PC-3 (cell line): ENCODE data around the gene MED14. TPM values are rescaled to one million over a fixed set of nuclear protein-coding genes. Genes with fewer than 3 reads are reported as not detected.

ENCODE experiments used
- ATAC-seq: fragments of 200-7000 bp; cut with Tn5 transposase; 2 replicates; pipeline ENCODE4 v1.9.1; 2020; ENCODE audit warnings: mild to moderate bottlenecking, moderate library complexity
- BruUV-seq: library from RNA; stranded (reverse); fragments of 400-500 nt; replicated peaks from 2 replicates; lab custom pipeline; 2021; lab: Mats Ljungman, UMichigan
- CTCF ChIA-PET: fragments of 300-600 bp; sonication (Branson Sonifier 250); formaldehyde crosslinking; loops from one replicate; lab custom pipeline; 2022; ENCODE audit warnings: antibody characterized with exemption; lab: Charles Lee
- POLR2A ChIA-PET: fragments of 300-600 bp; sonication (Branson Sonifier 250); formaldehyde crosslinking; loops from one replicate; lab custom pipeline; 2022; ENCODE audit warnings: antibody characterized with exemption; ENCODE audit not compliant: unreplicated experiment; lab: Charles Lee
- DNase-seq: peaks from one replicate; pipeline ENCODE4 v3.0.0-alpha.2; 2015
- H2AFZ ChIP-seq: fragments of 300-600 bp; sonication (generic); 2 replicates; pipeline ENCODE4 v1.6.0; 2016; ENCODE audit warnings: antibody characterized with exemption, low read length
- H3F3A ChIP-seq: fragments of 300-600 bp; sonication (generic); one replicate; pipeline ENCODE4 v1.6.0; 2017; ENCODE audit warnings: antibody characterized with exemption, low read length, control low read depth, mild to moderate bottlenecking; ENCODE audit not compliant: unreplicated experiment
- H3K27ac ChIP-seq: fragments of 300-600 bp; sonication (generic); 2 replicates; pipeline ENCODE4 v1.5.1; 2016; ENCODE audit warnings: mild to moderate bottlenecking, low read length
- H3K27me3 ChIP-seq: fragments of 300-600 bp; sonication (generic); 2 replicates; pipeline ENCODE4 v1.6.1; 2016; ENCODE audit warnings: low read length, mixed read lengths
- H3K36me3 ChIP-seq: fragments of 300-600 bp; sonication (generic); 2 replicates; pipeline ENCODE4 v1.6.1; 2016; ENCODE audit warnings: low read depth, mixed run types, low read length, mixed read lengths
- H3K4me1 ChIP-seq: fragments of 300-600 bp; sonication (generic); 2 replicates; pipeline ENCODE4 v1.5.1; 2016; ENCODE audit warnings: low read length; ENCODE audit not compliant: insufficient read depth
- H3K4me2 ChIP-seq: fragments of 300-600 bp; sonication (generic); 2 replicates; pipeline ENCODE4 v1.6.0; 2016; ENCODE audit warnings: low read length
- H3K4me3 ChIP-seq: fragments of 300-600 bp; sonication (generic); 2 replicates; pipeline ENCODE4 v1.5.1; 2016; ENCODE audit warnings: mild to moderate bottlenecking, low read length, mixed read lengths
- H3K79me2 ChIP-seq: fragments of 300-600 bp; sonication (generic); 2 replicates; pipeline ENCODE4 v1.6.1; 2017; ENCODE audit warnings: low read length, mixed read lengths
- H3K9ac ChIP-seq: fragments of 300-600 bp; sonication (generic); 2 replicates; pipeline ENCODE4 v1.6.0; 2016; ENCODE audit warnings: mild to moderate bottlenecking, low read length
- H3K9me2 ChIP-seq: fragments of 300-600 bp; sonication (generic); replicated peaks from 2 replicates; pipeline ENCODE4 v1.6.1; 2016; ENCODE audit warnings: mixed run types, low read length, mixed read lengths
- H3K9me3 ChIP-seq: fragments of 300-600 bp; sonication (generic); 2 replicates; pipeline ENCODE4 v1.6.1; 2016; ENCODE audit warnings: low read length, mixed read lengths
- H4K20me1 ChIP-seq: fragments of 300-600 bp; sonication (generic); 2 replicates; pipeline ENCODE4 v1.6.1; 2016; ENCODE audit warnings: low read length, mixed read lengths
- CTCF ChIP-seq: fragments of 300-600 bp; sonication (generic); conservative IDR thresholded peaks from 2 replicates; pipeline ENCODE4 v1.5.1; 2017; ENCODE audit warnings: antibody characterized with exemption, low read depth, mild to moderate bottlenecking, low read length
- EZH2 ChIP-seq: fragments of 300-600 bp; sonication (generic); IDR thresholded peaks from one replicate; pipeline ENCODE4 v1.6.1; 2017; ENCODE audit warnings: antibody characterized with exemption, mild to moderate bottlenecking, low read length; ENCODE audit not compliant: unreplicated experiment
- EZH2phosphoT487 ChIP-seq: fragments of 300-600 bp; sonication (generic); IDR thresholded peaks from 2 replicates; pipeline ENCODE4 v1.6.1; 2018; ENCODE audit warnings: mild to moderate bottlenecking, antibody characterized with exemption, low read length, borderline replicate concordance
- intact Hi-C: fragments of 100-400 bp; cut with micrococcal nuclease; formaldehyde crosslinking; loops from 2 replicates; pipeline ENCODE4 v1.9.0; 2023
- total RNA-seq: library from RNA; depleted of rRNA; stranded (reverse); fragments of >200 nt; gene quantifications from 2 replicates; pipeline ENCODE4 v1.2.3, GENCODE V29; 2014

MED14 gene
- total RNA-seq, 1 experiment from 2014 or later = 44.7 TPM

DNA sequence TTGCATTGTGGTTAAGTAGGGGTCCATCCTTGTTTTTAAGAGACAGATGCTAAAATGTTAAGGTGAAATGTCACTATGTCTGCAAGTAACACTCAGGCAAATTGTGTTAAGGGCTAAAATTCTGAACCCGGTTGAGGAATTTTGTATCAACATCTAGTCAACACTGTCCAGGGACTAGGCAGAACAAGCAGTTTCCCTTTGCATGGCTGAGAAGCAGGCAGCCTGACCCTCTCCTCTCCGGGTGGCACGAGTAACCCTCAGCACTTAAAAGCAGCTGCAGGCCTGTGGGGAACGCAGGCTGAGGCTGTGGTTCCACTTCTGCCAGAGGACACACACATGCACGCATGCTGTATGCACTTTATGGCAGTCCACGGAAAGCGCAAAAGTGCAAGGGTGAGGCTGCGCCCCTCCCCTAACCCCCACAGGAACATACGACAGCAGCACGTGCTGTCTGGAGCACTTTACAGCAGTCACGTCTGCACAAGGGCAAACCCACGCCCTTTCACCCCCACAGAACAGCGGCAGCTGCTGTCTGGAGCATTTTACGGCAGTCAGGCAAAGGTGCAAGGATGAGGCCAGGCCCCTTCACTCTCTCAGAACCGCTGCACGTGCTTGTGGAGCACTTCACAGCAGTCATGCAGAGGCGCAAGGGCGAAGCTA, 112.7 kb downstream of the MED14 start:
- Histone ChIP-seq H3K9me3 (no peaks in the 10 kb centered on the region), H3K4me3 (no peak overlapping the region), H3K9me2 (no peaks in the 10 kb centered on the region), H3K27me3 (no peaks in the 10 kb centered on the region), H3K4me2 (no peak overlapping the region), H3K4me1 (no peaks in the 10 kb centered on the region), H2AFZ (no peak overlapping the region), H4K20me1 (no peaks in the 10 kb centered on the region), H3F3A (no peaks in the 10 kb centered on the region), H3K27ac (no peak overlapping the region), H3K36me3 (no peaks in the 10 kb centered on the region), H3K79me2 (no peaks in the 10 kb centered on the region), H3K9ac (no peak overlapping the region)
- intact Hi-C loops = no loop called here
- BruUV-seq = no TSS peak
- POLR2A ChIA-PET = interaction anchor here (0.5 kb wide), 1 partner anchor 440 kb away, joined by 4 read pairs; no protein-coding TSS in a partner anchor
- TF ChIP-seq EZH2phosphoT487 (no peak), EZH2 (no peak), CTCF (no peak)
- DNase-seq (no peak), ATAC-seq (no peak)
- CTCF ChIA-PET = no interaction called here

DNA sequence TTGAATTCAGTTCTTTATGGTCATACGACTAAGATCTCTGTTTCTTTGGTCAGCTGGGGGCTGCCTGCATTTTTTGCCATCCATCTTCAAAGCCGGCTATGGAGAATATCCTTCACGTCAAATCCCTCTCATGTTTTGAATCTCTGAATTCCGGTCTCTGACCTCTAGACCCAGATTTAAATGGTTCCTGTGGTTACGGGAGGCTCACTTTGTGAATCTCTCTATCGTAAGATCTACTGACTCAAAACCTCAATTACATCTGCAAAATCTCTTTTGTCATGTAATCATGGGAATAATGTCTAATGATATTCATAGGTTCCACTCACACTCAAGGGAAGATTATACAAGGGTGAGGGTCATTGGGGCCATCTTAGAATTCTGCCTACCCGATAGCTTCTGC, 117.8 kb downstream of the MED14 start:
- CTCF ChIA-PET = no interaction called here

More for the DNA sequence above, 117.8 kb downstream of the MED14 start:
- no peak overlapping the region for H3K9ac ChIP-seq
- H3K4me2 ChIP-seq = no peak overlapping the region
- no peaks in the 10 kb centered on the region for H4K20me1 ChIP-seq
- H3K27ac ChIP-seq = no peak overlapping the region
- no peaks in the 10 kb centered on the region for H3K4me1 ChIP-seq
- H3F3A ChIP-seq = no peaks in the 10 kb centered on the region
- H3K36me3 ChIP-seq = no peaks in the 10 kb centered on the region
- intact Hi-C loops = no loop called here
- POLR2A ChIA-PET = interaction anchor here (0.5 kb wide), 1 partner anchor 8 kb away, joined by 4 read pairs; no protein-coding TSS in a partner anchor
- no peak overlapping the region for H3K4me3 ChIP-seq
- H3K9me3 ChIP-seq = no peaks in the 10 kb centered on the region
- H3K27me3 ChIP-seq = no peaks in the 10 kb centered on the region
- no peak for TF ChIP-seq EZH2phosphoT487
- no peak for TF ChIP-seq EZH2
- TF ChIP-seq CTCF = no peak
- no TSS peak for BruUV-seq
- DNase-seq (no peak), ATAC-seq (no peak)
- H3K9me2 ChIP-seq = no peaks in the 10 kb centered on the region
- H2AFZ ChIP-seq = no peak overlapping the region
- H3K79me2 ChIP-seq = no peaks in the 10 kb centered on the region
